HUES48 (cell line): Measurements from ENCODE around the gene ANO1.

Experiments
- H3K27ac ChIP-seq: one replicate; pipeline ENCODE4 v1.7.0; 2013; ENCODE audit warnings: low read depth, low read length, inconsistent platforms
- H3K27me3 ChIP-seq: 2 replicates; pipeline ENCODE4 v1.6.1; 2013; ENCODE audit warnings: mild to moderate bottlenecking, low read length; ENCODE audit not compliant: control insufficient read depth, insufficient read depth
- H3K36me3 ChIP-seq: 2 replicates; pipeline ENCODE4 v1.6.1; 2013; ENCODE audit warnings: low read length; ENCODE audit not compliant: control insufficient read depth, insufficient read depth
- H3K4me1 ChIP-seq: 2 replicates; pipeline ENCODE4 v1.6.1; 2013; ENCODE audit warnings: mild to moderate bottlenecking, low read length; ENCODE audit not compliant: control insufficient read depth, insufficient read depth
- H3K4me3 ChIP-seq: 2 replicates; pipeline ENCODE4 v1.5.1; 2013; ENCODE audit warnings: mild to moderate bottlenecking, low read depth, low read length
- H3K9ac ChIP-seq: 2 replicates; pipeline ENCODE4 v1.6.1; 2013; ENCODE audit warnings: mild to moderate bottlenecking, low read depth, low read length, moderate library complexity
- H3K9me3 ChIP-seq: 2 replicates; pipeline ENCODE4 v1.6.1; 2013; ENCODE audit warnings: low read length; ENCODE audit not compliant: control insufficient read depth, insufficient read depth

ANO1 gene

DNA sequence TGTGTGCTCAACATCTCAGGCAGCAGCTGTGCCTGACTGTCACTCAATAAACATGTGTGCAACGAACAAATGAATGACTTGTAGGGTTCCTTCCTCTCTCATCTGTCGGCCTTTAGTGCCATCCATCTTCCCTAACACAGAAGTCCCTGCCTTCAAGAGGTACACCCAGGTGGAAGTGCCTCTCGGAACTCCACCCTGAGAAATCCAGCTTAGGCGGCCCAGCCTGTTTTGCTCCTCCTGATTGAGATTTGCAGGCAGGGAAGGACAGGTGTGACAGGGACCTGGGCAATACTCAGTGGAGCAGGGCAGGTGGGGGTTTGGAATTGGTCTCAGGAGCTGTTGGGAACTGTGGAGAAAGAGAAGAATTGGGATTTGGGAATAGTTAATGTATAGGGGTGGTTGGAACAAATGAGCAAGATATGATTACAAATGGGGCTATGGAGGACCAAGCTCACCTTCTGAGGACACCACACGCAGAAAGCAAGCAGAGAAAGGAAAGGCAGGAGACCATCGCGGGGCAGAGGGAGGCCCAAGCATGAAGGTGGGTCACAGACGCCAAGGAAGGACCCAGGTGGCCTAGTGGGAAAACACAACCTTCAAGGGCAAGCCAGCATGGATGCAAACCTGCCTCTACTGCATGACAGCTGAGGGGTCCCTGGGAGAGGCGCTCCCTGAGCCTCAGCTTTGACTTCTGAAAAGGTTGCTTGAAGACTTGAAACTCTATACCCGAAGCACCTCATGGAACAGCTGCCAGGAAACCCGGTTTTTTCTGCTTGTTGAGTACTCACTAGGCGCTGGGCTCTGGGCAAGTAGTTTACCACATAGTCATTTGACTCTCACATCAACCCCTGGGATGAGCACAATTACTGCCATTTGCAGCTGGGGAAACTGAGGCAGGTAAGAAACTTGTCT is 40.9 kb upstream of the ANO1 start:
- H3K9ac ChIP-seq: no peak overlapping the region
- H3K27ac ChIP-seq: no peak overlapping the region
- 0 out of 2 replicates have a peak, but pooled peaks cover 5% of the 10 kb centered on the region for H3K27me3 ChIP-seq
- peaks cover 7% of the 10 kb centered on the region for H3K4me1 ChIP-seq
- H3K36me3 ChIP-seq: no peaks in the 10 kb centered on the region
- no peak overlapping the region for H3K4me3 ChIP-seq
- peaks cover 20% of the 10 kb centered on the region for H3K9me3 ChIP-seq

DNA sequence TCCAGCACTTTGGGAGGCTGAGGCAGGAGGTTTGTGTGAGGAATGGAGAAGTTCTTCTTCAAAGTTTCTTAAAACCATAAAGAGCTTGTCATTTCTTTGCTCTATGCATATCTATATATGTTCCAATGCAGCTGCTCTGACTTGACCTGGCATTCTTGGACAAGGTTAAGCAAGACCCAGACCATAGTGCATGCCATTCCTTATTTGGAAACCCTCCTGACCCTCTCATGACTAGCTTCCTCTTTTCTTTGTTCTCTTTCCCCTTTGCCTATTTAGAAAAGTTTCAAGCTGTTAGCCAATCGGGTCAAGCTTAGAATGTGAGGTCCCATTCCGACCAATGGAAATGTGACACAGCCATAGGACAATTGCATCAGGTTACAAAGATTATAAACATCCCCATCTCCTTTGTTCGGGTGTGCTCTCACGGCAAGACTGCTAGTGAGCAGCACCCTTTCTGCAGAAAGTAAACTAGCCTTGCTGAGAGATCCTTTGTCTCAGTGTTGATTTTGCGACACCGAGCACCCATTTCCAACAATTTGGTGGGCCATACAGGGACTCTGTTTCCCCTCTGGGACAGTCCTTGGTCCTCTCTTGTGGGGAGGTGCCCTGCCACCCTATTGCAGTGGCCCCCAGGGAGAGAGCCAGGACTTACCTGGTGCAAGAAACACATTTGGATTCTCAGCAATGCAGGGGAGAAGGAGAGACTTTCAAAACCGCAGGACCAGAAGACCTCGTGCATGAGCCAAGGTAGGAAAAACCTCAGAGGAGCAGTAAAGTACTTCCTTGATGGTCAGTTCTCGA is 39.9 kb upstream of the ANO1 start:
- no peak overlapping the region for H3K27ac ChIP-seq
- peaks cover 7% of the 10 kb centered on the region for H3K4me1 ChIP-seq
- no peak overlapping the region for H3K9ac ChIP-seq
- no peaks in the 10 kb centered on the region for H3K36me3 ChIP-seq
- H3K9me3 ChIP-seq: peaks cover 20% of the 10 kb centered on the region
- no peak overlapping the region for H3K4me3 ChIP-seq
- H3K27me3 ChIP-seq: 0 out of 2 replicates have a peak, but pooled peaks cover under 1% of the 10 kb centered on the region

DNA sequence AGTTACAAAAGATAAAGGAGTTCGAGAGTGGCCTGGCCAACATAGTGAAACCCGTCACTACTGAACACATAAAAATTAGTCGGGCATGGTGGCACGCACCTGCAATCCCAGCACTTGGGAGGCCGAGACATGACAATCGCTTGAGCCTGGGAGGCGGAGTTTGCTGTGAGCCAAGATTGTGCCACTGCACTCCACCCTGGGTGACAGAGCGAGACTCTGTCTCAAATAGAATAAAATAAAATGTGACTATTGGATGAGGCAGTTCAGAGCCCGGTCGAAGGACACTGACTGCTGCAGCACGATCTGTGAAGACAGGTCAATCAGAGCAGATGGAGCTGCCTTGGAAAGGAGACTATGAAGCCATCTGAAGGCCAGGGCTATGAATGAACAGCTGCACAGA is 37.7 kb upstream of the ANO1 start:
- no peak overlapping the region for H3K4me3 ChIP-seq
- H3K9me3 ChIP-seq: peaks cover 20% of the 10 kb centered on the region
- H3K4me1 ChIP-seq: no peaks in the 10 kb centered on the region
- H3K27me3 ChIP-seq: no peaks in the 10 kb centered on the region
- H3K27ac ChIP-seq: no peak overlapping the region
- H3K9ac ChIP-seq: no peak overlapping the region
- H3K36me3 ChIP-seq: no peaks in the 10 kb centered on the region

DNA sequence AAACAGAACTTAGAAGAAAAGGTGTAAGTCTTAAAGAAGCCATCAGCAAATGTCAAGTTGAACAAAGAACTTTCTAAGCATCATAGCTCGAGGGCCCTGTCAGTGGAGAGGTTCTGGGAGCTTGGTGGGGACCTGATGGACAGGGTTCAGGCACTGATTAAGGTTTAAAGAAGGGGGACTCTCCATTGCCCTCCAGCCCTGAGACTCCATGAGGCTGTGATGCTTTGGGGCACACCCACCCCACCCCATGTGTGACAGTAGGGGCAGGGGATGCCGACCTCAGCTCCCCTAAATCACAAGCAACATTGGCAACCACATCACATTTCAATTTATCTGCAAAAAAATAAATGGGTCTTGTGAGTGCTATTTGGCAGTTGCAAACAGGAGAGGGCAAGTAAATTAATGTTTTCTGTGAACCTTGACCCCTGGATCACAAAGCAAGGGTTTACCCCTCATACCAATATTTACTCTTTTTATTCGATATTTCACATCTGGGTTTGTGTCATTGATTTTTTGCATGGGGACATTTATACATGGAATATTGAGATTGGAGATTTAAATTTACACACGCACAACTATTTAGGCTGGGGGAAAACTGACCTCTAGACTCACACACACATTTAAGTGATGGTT is 37.1 kb upstream of the ANO1 start:
- Histone ChIP-seq H3K9me3 (peaks cover 20% of the 10 kb centered on the region), H3K4me3 (no peak overlapping the region), H3K27me3 (no peaks in the 10 kb centered on the region), H3K9ac (no peak overlapping the region), H3K4me1 (no peaks in the 10 kb centered on the region), H3K27ac (no peak overlapping the region), H3K36me3 (no peaks in the 10 kb centered on the region)

DNA sequence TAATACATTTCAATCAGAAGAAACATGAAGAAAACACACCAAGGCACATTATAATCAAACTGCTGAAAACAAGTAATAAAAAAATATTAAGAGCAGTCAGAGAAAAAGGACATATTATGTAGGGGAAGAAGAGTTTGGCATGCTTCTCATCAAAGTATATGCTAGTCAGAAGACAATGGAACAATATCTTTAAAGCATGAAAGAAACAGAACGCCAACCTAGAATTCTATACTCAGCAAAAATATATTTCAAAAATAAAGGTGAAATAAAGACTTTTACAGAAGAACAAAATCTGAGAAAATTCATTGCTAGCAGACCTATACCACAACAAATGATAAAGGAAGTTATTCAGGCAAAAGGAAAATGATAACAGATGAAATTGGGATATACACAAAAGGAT is 34.6 kb upstream of the ANO1 start:
- Histone ChIP-seq H3K36me3 (no peaks in the 10 kb centered on the region), H3K9ac (no peak overlapping the region), H3K4me3 (no peak overlapping the region), H3K4me1 (no peaks in the 10 kb centered on the region), H3K27ac (no peak overlapping the region), H3K27me3 (no peaks in the 10 kb centered on the region), H3K9me3 (peaks cover 15% of the 10 kb centered on the region)

DNA sequence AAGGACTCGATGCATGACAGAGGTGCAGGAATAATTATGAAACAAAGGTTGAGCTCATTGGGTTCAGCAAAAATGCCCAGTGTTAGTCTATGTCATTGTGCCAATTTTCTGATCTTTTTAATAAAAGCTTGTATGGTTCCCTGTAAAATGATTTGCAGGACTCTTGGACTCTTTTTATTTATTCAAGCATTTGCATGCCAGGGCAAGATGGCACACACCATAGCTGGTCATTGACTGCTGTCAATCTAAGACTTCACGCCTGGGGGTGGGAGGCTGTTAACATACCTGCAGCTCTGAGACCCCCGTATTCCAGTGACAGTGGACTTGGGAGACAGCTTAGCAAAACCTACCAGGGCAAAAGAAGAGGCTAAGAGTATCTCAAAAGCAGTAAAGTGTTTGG is 32.0 kb upstream of the ANO1 start:
- Histone ChIP-seq H3K36me3 (no peaks in the 10 kb centered on the region), H3K4me3 (no peak overlapping the region), H3K27me3 (no peaks in the 10 kb centered on the region; the same call in 1 of the 2 replicates), H3K9ac (no peak overlapping the region), H3K9me3 (no peaks in the 10 kb centered on the region; the same call in 1 of the 2 replicates), H3K27ac (no peak overlapping the region), H3K4me1 (peaks cover 4% of the 10 kb centered on the region; the same call in 1 of the 2 replicates)

DNA sequence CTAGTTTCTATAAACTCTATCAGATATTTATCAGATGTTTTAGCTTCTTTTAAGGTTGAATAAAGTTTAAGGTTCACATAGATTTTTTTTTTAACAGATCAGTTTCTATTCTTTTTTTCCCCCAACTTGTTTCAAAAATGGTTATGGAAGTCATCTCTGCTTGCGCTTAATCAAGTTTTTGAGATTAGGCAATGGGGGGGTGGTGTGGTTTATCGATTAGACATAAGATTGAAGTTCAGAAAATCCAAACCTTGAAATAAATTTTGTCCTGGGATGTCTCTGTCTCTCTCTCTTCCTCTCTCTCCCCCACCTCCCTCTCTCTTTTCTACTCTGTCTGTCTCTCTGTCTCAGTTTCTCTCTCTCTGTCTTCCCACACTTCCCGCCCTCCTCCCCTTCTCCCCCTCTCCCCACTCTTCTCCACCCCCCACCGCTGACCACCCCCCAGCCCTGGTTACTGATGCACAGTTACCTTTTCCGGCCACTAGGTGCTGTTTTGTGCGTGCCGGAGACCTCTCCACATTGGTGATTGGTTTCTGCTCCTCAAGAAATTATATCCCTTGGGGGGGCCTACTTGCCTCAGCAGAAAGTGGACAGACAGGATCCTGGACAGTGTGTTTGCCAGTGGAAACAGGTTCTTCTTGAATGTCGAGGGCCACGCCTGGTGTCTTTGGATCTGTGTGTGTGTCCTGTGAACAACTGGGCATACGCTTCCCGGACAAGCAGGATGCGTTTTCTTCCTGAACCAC is 29.7 kb upstream of the ANO1 start:
- Histone ChIP-seq H3K27me3 (no peaks in the 10 kb centered on the region; the same call in 1 of the 2 replicates), H3K4me1 (peaks cover 4% of the 10 kb centered on the region; the same call in 1 of the 2 replicates), H3K4me3 (no peak overlapping the region), H3K9me3 (no peaks in the 10 kb centered on the region), H3K27ac (no peak overlapping the region), H3K36me3 (no peaks in the 10 kb centered on the region), H3K9ac (no peak overlapping the region)

DNA sequence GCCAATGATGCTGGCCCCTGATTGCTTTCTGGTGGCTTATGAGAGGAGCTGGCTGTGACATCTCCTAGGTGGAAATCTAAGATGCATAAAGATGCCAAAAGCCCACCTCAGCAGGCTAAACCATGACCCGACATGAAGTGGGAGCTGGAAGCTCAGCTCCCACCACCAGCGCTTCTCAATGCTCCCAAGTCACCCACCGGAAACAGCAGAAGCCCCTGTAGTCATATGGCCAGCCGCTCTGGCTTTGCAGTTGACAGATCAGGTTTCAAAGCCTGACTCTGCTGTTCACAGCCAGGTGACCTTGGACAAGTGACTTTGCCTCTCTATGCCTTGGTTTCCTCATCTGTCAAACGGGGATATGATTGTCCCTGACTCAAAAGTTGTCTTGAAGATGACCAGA is 29.1 kb upstream of the ANO1 start:
- no peaks in the 10 kb centered on the region for H3K9me3 ChIP-seq
- peaks cover 4% of the 10 kb centered on the region; the same call in 1 of the 2 replicates for H3K4me1 ChIP-seq
- no peaks in the 10 kb centered on the region for H3K36me3 ChIP-seq
- H3K27ac ChIP-seq: no peak overlapping the region
- no peak overlapping the region for H3K4me3 ChIP-seq
- H3K9ac ChIP-seq: no peak overlapping the region
- H3K27me3 ChIP-seq: no peaks in the 10 kb centered on the region; the same call in 1 of the 2 replicates

DNA sequence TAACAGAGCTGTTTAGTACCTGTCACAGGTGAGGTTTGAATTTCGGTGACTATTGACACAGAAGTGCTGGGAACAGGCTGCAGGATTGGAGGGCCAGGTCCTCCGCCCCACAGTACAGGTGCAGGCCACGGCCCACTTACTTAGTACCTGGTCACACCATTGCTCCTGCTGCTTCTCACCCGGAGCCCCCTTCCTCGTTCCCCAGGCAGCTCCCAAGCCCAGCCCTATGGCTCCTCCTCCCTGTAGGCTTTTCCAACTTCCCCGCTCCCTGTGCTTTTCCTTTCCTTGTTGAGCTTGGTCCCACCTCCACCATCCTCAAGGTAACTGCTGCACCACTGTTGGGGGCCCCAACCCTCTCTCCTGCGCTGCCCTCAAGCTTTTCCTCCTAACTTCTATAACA is 27.9 kb upstream of the ANO1 start:
- H3K36me3 ChIP-seq: no peaks in the 10 kb centered on the region
- H3K4me3 ChIP-seq: no peak overlapping the region
- H3K9me3 ChIP-seq: no peaks in the 10 kb centered on the region
- H3K4me1 ChIP-seq: peaks cover 4% of the 10 kb centered on the region; the same call in 1 of the 2 replicates
- no peak overlapping the region for H3K9ac ChIP-seq
- H3K27ac ChIP-seq: no peak overlapping the region
- H3K27me3 ChIP-seq: no peaks in the 10 kb centered on the region; the same call in 1 of the 2 replicates

DNA sequence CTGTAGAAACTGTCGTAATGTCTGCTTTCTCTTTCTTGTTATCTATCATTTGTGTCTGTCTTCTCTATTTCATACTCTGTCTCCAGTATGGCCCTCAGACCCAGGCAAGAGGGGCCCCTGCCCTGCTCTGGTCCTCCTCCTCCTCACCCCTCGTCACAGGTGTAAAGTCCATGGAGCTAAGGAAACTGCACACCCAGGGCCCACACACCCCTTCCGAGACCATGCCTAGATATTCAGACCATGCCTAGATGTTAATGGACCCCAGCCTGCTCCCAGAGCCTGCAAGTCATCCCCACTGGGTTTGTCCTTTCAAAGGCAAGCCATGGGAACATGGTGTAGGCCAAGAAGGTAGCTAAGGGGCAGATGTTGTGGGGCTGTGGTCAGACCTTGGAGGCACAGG is 24.1 kb upstream of the ANO1 start:
- Histone ChIP-seq H3K36me3 (no peaks in the 10 kb centered on the region), H3K9ac (no peak overlapping the region), H3K27ac (no peak overlapping the region), H3K9me3 (no peaks in the 10 kb centered on the region), H3K4me3 (no peak overlapping the region), H3K27me3 (no peaks in the 10 kb centered on the region; the same call in 1 of the 2 replicates), H3K4me1 (no peaks in the 10 kb centered on the region)
